A673 (cell line): ENCODE results near the gene ADAM8. TPM values are rescaled to one million over a fixed set of nuclear protein-coding genes. Genes with fewer than 3 reads are reported as not detected.

Experiments used
- BruUV-seq: library from RNA; stranded (reverse); fragments of 400-500 nt; replicated peaks from 2 replicates; lab custom pipeline; 2021; lab: Mats Ljungman, UMichigan
- CTCF ChIA-PET: fragments of 300-600 bp; sonication (Branson Sonifier 250); formaldehyde crosslinking; loops from one replicate; lab custom pipeline; 2022; ENCODE audit warnings: antibody characterized with exemption; lab: Charles Lee
- POLR2A ChIA-PET: fragments of 300-600 bp; sonication (Branson Sonifier 250); formaldehyde crosslinking; loops from one replicate; lab custom pipeline; 2022; ENCODE audit warnings: antibody characterized with exemption; ENCODE audit not compliant: low non-redundant PET; lab: Charles Lee
- DNase-seq: peaks from one replicate; pipeline ENCODE4 v3.0.0-alpha.2; 2015; ENCODE audit warnings: low spot score
- H3K27ac ChIP-seq: fragments of 200-600 bp; sonication (generic); 2 replicates; pipeline ENCODE4 v1.5.1; 2016; ENCODE audit warnings: mixed run types, low read depth, mild to moderate bottlenecking, mixed read lengths, antibody characterized with exemption, low read length; ENCODE audit not compliant: poor library complexity, severe bottlenecking
- H3K27me3 ChIP-seq: fragments of 200-600 bp; sonication (generic); replicated peaks from 2 replicates; pipeline ENCODE4 v1.6.1; 2017; ENCODE audit warnings: mixed run types, low read depth, mild to moderate bottlenecking, mixed read lengths, antibody characterized with exemption, low read length; ENCODE audit not compliant: insufficient read depth, poor library complexity
- H3K36me3 ChIP-seq: fragments of 200-600 bp; sonication (generic); 2 replicates; pipeline ENCODE4 v1.6.1; 2016; ENCODE audit warnings: mixed run types, mild to moderate bottlenecking, mixed read lengths, antibody characterized with exemption, low read length; ENCODE audit not compliant: insufficient read depth, poor library complexity, severe bottlenecking
- H3K4me1 ChIP-seq: fragments of 200-600 bp; sonication (generic); 2 replicates; pipeline ENCODE4 v1.6.1; 2017; ENCODE audit warnings: mixed run types, mild to moderate bottlenecking, mixed read lengths, antibody characterized with exemption, low read length; ENCODE audit not compliant: insufficient read depth, poor library complexity, severe bottlenecking
- H3K4me3 ChIP-seq: fragments of 200-600 bp; sonication (generic); 2 replicates; pipeline ENCODE4 v1.5.1; 2016; ENCODE audit warnings: low read depth, mixed run types, mild to moderate bottlenecking, mixed read lengths, low read length; ENCODE audit not compliant: poor library complexity, severe bottlenecking
- H3K9me3 ChIP-seq: fragments of 200-600 bp; sonication (generic); 2 replicates; pipeline ENCODE4 v1.6.1; 2016; ENCODE audit warnings: mixed run types, low read depth, mild to moderate bottlenecking, mixed read lengths, antibody characterized with exemption, low read length; ENCODE audit not compliant: poor library complexity, severe bottlenecking
- CTCF ChIP-seq: fragments of 300-800, 200-600 bp; sonication (generic); conservative IDR thresholded peaks from 2 replicates; pipeline ENCODE4 v1.5.1; 2017; ENCODE audit warnings: low read depth, mild to moderate bottlenecking, antibody characterized with exemption, low read length, moderate library complexity, mixed read lengths
- EZH2 ChIP-seq: fragments of 200-600 bp; sonication (generic); IDR thresholded peaks from 2 replicates; pipeline ENCODE4 v1.6.1; 2017; ENCODE audit warnings: borderline replicate concordance, low read depth, mild to moderate bottlenecking, mixed read lengths, antibody characterized with exemption, low read length; ENCODE audit not compliant: poor library complexity, severe bottlenecking
- intact Hi-C: fragments of 100-400 bp; cut with micrococcal nuclease; formaldehyde crosslinking; loops from one replicate; pipeline ENCODE4 v1.10.0; 2022; ENCODE audit not compliant: unreplicated experiment
- total RNA-seq: library from RNA; stranded (reverse); gene quantifications from 2 replicates; pipeline ENCODE4 v1.2.3, GENCODE V29; 2021

Gene ADAM8
- total RNA-seq, 1 experiment from 2014 or later, result 1.2 TPM

GRCh38 chr10:133294189-133294588, 17.5 kb upstream of the ADAM8 start:
- intact Hi-C loops, result no loop called here
- H3K4me3 ChIP-seq, result no peak overlapping the region
- peaks cover 56% of the 10 kb centered on the region for H3K36me3 ChIP-seq
- ChIA-PET CTCF (no interaction called here), POLR2A (no interaction called here)
- no peaks in the 10 kb centered on the region for H3K4me1 ChIP-seq
- no peaks in the 10 kb centered on the region for H3K27me3 ChIP-seq
- no TSS peak for BruUV-seq
- TF ChIP-seq EZH2 (no peak), CTCF (no peak)
- H3K27ac ChIP-seq, result no peak overlapping the region
- H3K9me3 ChIP-seq, result no peaks in the 10 kb centered on the region
- no peak for DNase-seq

GRCh38 chr10:133293810-133294119, 17.1 kb upstream of the ADAM8 start:
- ChIA-PET CTCF (no interaction called here), POLR2A (no interaction called here)
- TF ChIP-seq CTCF, result no peak
- no peak for TF ChIP-seq EZH2
- H3K4me3 ChIP-seq, result no peak overlapping the region
- H3K27ac ChIP-seq, result no peak overlapping the region
- no peak for DNase-seq
- intact Hi-C loops, result no loop called here
- H3K36me3 ChIP-seq, result peaks cover 56% of the 10 kb centered on the region
- no peaks in the 10 kb centered on the region for H3K27me3 ChIP-seq
- no peaks in the 10 kb centered on the region for H3K9me3 ChIP-seq
- BruUV-seq, result no TSS peak
- H3K4me1 ChIP-seq, result no peaks in the 10 kb centered on the region

- H3K9me3 ChIP-seq, result no peaks in the 10 kb centered on the region
- POLR2A ChIA-PET, result no interaction called here
- no peaks in the 10 kb centered on the region for H3K27me3 ChIP-seq
- CTCF ChIA-PET, result no interaction called here
- TF ChIP-seq EZH2, result no peak
- no peak for TF ChIP-seq CTCF
- peaks cover 56% of the 10 kb centered on the region for H3K36me3 ChIP-seq
- no peak overlapping the region for H3K4me3 ChIP-seq
- H3K4me1 ChIP-seq, result no peaks in the 10 kb centered on the region
- intact Hi-C loops, result no loop called here
- BruUV-seq, result no TSS peak
- no peak for DNase-seq
- no peak overlapping the region for H3K27ac ChIP-seq
Observed at GRCh38 chr10:133292919-133293809, 16.5 kb upstream of the ADAM8 start.
